Measurements from ENCODE around the gene DBH.
"Not testable (repeated sequence)": the region's sequence is repeated elsewhere in the genome, so short reads cannot be mapped to it uniquely, and the experiment has no call there.

Gene DBH

DNA sequence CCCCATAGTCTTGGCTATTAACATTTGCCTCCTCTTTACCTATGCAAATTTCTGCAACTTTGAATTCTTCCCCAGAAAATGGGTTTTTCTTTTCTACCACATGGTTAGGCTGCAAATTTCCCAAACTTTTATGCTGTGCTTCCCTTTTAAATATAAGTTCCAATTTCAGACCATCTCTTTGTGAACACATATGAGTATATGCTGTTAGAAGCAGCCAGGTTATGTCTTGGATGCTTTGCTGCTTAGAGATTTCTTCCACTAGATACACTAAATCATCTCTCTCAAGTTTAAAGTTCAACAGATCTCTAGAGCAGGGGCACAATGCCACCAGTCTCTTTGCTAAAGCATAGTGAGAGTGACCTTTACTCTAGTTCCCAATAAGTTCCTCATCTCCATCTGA is 10.2 kb upstream of the DBH start:
- not testable (repeated sequence) for DNase-seq

DNA sequence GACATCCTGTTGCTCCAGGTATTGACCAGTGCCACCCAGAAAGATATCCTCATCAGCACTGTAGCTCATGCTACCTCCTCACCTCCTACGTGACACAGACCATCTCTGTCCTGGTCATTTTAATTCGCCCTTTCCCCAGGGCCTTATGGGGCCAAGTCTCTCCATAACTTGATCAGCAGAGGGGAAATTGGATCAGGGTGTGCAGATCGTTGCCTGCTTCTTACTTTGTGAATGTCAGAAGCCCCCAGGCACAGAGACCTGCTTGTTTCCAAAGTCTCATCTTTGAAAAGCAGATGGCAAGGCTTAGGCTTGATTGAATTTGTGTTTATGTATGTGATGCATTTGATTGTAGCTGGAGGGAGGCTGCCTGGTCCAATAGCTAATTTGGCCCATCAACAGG is 8.8 kb upstream of the DBH start:
- no peak for DNase-seq

DNA sequence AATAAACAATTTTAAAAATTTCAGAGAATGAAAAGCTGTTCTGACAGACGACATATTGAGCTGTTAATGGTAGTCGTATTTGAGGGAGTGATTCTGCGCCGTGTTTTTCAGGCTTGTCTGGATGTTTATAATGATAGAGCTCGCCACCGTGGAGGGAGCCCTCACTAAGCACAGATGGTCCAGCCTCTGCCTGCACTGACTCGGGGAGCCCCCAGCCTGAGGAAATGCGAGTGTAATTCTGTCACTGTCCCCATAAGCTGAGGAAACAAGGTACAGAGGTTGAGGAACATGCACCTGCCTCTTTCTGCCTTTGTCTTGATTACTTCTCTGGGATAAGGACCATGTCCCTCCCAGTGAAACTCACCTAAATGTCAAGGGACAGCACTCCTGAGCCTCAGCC is 7.4 kb upstream of the DBH start:
- DNase-seq = no peak

DNA sequence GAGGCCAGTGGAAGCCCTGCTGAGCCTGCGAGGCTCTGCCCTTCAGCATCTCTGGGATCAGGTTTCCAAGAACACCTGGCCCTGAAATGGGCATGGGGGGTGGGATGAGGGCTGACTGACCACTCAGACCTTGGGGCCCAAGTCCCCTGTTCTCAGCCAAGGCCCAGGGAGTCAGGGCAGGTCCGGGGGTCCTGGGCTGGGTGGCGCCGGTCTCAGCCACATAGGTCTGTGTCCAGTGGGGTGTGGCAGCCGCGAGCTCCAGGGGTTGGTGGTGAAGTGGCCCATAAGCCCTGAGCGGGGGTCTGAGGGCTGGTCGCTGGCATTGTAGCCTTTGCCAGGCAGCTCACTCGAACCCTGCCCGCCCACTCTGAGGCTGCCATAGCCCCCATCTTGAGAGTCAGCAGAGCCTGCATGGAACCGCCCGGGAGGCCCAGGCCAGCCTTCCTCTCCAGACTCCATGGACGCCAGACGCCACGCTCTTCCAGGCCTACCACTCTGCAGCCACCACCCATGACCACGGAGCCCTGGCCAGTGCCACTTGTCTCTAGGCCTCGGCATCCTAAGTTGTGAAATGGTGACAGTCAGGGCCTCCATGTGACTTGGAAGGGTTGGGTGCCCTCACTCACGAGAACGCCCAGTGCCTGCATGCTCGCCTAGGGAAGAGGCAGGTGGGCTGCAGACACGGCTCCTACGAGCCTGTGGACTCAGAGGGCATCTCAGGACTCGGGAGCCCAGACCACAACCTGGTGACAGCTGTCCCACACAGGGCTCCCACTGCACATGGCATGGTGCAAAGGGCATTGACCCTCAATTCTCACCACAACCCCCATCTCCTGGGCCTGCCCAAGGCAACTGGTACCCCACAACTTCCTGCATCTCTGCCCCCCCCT is 6.7 kb upstream of the DBH start:
- DNase-seq = no peak

DNA sequence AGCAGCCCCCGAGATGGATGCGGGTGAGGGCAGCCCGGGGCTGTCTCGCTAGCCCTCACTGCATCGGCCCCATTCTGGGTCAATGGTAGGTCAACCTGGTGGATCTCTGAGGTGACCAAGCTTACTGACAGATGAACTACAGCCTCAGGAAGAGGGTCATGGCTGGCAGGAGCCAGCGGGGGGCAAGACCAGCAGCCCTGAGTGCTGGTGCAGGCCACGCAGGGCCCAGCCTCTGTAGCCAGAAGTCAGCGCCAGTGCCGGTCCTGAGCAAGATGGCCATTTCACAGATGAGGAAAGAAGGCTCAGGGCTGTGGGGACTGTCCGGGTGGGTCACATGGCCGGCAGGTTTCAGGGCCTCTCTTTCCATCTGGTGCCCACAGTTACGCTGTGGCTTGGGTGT is 5.1 kb upstream of the DBH start:
- DNase-seq = no peak

DNA sequence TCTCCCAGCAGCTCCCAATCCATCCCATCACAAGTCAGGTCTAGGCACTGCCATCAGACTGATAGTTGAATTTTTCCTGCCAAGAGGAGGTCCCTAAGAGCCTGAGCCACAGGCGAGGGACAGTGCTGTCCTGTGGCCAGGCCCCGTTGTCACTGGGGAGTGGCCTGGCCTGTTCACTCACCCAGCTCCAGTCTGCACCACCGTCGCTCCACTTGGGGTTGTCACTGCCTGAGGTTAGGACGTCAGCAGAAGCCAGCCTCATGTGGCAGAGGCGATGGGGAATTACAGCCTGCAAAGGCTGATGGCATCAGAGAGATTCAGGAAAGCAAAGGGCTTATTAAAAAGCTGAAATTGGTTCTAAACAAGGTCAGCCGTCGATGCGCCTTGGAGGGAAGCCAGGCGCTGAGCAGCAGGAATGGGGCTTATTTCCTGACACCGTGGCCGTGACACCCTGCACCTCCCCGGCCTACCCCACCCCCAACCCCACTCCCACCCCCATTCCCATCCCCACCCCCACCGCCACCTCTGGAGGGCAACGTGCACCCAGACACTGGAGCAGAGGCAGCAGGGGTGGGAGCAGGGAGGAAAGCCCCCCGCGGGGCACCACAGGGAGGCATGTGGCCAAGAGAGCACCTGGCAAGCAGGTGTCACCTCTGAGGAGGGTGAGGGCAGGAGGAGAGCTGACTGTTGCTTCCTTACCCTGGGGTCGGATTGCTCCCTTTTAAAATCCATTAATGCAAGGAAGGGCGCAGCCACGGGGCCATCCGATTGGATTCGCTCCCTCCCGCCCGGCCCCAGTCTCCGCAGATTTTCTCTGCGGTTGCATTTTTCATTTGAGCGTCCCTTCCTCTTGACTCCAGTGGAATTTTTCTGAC is 3.1 kb upstream of the DBH start:
- no peak for DNase-seq

DNA sequence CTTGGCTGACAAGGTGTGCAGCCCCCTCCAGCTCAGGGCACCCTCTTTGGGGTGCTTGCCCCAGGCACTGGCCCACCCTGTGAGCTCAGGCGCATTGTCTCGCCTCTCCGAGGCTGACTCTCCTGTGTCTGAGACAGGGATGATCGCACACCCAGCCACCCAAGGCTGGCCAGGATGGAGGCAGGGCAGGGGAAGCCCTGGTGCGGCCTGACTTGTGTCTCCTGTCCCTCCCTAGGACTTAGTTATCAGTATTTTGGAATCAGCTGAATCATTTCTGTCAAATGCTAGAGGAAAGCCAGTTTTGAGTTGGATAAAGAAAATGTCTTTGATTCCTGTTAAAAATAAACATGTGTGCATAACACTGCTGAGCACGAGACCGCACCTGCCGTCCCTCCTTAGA is 2.5 kb upstream of the DBH start:
- DNase-seq = no peak

DNA sequence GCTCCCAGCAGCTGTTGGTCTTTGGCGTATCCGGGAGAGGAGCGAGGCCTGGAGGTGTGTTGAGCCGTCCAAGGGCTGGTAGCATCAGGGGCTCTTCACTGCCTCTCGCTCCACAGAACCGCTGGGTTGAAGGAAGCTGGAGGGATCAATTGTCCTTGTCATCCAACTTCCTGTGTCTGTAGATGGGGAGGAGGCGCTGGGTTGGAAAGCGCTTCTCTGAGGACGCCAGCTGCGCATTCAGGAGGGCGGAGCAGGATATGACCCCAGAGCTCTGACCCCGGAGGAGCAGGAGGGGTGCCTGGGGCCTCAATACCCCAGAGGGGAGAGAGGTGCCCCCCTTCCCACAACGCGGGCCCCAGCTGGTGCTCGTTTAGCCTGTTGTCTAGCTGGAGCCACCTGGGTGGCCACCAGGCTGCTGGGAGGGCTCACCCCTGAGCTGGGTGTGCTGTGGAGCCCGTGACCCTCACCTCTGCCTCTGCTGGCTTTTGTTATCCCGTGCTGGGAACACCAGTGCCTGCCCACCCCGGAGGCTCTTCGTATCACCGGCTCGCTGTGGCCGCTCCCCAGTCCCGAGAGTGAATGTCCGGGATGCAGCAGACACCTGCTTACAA is 2.0 kb upstream of the DBH start:
- DNase-seq = no peak

DNA sequence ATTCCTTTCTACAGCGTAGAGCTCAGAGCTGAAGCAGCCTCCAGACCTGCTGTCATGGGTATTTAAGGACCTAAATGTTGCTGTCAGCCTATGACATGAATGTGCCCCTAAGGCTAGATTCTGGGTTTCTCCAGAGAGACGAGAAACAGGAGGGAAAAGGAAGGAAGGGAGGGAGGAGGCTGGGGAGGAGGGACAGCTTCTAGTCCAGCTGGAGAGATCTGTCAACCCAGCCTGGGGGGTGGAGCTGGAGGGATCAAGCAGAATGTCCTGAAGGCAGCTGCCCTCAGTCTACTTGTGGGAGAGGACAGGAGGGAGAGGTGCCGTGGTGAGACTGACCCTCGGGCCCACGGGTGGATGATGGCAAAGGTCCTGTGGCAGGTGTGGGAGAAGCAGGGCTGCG is 1.1 kb upstream of the DBH start:
- no peak for DNase-seq

DNA sequence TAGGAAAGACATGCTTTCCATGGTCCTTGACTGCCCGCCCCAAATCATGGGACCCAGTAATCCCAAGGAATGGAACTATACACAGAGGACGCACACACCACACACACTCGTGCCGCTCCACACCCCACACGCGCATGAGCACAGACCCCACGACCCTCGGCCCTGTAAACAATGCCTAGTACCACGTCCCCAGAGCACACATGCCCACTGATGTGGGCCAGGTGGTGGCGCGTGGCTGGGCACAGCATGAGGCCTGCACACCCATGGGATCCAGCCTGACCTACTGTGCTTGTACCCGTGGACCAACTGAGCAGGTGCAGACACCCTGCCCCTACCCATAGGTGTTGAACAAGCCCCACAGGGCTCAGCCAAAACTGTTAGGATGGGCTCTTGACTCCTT is 739 bp downstream of the DBH start:
- no peak for DNase-seq

DNA sequence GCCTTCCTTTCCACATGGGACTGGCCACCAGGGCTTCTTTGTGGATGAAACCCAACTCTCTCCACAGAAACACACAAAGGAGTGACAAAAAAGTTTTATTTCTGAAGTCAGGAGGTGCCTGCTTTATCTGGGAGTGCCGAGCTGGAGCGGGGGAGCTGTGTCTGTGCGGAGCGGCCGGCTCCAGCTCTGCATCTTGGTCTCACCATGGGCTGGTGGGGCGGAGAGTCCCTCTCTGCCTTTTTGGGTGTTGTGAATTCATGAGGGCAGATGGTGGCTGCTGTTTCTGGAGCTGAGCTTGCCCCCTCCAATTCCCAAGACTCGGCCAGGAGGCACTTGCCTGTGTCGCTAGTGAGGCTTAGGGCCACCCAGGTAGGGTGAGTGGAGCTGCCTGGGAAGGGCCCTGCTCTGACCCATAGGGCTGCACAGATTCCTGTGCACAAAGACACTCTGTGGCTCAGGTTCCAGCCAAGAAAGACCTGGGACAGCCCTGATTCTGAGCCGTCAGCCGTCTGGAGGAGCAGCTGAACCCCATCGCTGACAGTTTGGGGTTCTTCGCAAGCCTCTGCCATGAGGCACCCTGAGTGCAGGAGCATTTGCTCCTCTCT is 1.4 kb downstream of the DBH start:
- DNase-seq = no peak

DNA sequence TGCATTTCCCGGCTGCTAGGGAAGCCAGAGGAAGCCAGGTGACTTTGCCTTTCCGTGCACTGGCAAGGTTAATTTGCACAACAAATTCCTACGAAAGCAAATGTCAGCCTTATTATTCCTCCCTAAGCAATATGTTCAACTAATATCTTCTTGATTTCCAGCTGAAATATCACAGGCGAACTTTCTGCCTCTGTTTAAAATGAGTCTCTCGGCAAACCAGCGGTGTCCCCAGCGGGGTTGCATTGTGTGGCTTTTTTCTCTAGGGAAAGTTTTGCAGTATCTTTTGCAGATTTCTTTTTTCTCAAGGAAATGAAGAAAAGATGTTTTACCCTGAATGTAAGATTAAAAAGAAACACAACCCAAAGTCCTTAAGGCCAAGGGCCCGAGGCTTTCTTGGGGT is 1.9 kb downstream of the DBH start:
- DNase-seq = no peak

DNA sequence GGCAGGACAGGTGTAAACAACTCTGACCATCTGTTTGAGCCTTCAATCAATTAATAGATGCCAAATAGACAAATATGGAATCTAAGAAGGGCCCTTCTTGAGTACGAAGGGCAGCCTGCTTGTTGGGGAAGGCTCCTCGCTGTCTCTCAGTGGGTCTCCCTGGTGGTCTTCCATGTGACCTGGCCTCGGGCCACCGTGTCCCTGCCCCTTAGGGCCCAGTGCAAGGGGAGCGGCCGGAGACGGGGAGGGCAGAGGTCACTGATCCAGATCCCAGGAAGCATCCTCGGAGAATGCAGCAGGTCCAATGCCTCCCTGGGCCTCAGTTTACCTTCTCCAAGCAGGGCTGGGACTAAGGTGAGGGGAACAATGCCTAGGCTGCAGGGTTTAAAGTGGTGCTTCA is 2.5 kb downstream of the DBH start:
- no peak for DNase-seq

DNA sequence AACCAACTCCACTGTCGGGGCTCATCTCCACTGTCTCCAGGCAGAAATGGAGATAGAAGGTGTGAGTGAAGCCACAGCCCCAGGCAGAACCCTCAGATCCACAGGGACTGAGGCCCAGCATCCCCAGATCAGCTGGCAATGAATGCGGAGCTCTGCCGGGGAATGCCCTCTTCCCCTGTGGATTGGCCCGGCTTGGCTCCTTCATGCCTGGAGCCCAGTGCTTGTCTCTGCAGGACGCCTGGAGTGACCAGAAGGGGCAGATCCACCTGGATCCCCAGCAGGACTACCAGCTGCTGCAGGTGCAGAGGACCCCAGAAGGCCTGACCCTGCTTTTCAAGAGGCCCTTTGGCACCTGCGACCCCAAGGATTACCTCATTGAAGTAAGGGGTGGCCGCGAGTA is 3.5 kb downstream of the DBH start:
- no peak for DNase-seq

DNA sequence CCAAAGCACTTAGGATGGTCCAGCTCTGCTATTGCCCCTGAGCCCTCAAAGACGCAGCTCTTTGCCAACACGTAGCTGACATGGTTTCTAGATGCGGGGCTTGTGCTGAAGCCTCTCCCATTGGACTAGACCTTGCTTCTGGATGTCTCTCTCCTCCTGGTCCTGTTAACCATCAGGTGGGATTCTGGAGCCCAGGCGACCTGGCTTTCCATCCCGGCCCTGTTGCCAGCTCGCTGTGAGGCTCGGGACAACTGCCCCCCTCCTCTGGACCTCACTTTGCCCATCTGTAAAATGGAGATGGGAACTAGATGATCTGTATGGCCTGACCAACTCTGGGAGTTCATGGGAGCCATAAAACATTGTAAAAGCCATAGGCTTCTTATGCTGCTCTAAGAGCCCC is 4.0 kb downstream of the DBH start:
- DNase-seq = no peak

DNA sequence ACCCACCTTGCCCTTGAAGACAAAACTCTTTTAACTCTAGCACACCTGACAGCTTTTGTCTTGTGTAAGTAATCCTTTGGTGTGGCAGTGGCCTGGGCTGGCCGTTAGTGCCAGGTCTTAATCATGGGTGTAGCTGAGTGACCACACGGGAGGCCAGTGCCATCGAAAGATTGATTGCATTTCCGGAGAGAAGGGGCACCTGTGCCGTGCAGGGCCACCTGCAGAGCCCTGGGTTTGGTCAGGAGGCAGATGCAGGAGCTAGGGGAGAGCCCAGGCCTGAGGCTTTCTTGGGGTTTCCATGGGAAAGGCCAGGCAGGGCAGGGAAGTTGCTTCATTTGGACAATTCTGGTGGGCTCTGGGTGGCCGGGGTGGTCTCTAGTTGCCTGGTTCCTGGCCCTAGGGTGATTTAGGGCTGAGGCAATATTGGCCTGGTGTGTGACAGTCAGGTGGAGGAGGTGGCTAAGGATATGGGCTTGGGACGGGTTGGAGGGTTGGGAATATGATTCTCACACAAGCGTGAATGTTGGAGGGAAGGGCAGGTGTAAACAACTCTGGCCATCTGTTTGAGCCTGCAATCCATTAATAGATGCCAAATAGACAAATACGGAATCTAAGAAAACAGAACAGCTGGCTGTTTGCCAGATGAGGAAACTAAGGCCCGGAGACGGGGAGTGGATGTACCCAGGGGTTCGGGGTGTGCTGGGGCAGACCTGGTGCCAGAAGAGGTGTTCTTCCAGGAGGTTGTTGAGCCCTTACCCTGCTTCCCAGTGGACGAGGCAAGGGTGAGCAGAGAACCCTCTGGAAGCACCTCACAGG is 4.6 kb downstream of the DBH start:
- no peak for DNase-seq

DNA sequence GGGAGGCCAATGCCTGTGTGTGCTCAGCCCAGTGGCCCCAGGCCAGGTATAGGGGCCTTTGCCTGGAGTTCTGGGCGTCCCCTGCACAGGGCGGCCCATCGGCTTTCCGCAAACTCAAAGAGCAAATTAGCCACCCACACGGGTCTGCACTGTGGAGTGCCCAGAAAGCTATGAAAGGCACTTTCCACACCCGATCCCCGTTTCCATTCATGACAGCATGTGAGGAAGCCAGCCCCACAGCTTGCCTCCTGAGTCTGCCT is 5.2 kb downstream of the DBH start:
- DNase-seq = no peak

DNA sequence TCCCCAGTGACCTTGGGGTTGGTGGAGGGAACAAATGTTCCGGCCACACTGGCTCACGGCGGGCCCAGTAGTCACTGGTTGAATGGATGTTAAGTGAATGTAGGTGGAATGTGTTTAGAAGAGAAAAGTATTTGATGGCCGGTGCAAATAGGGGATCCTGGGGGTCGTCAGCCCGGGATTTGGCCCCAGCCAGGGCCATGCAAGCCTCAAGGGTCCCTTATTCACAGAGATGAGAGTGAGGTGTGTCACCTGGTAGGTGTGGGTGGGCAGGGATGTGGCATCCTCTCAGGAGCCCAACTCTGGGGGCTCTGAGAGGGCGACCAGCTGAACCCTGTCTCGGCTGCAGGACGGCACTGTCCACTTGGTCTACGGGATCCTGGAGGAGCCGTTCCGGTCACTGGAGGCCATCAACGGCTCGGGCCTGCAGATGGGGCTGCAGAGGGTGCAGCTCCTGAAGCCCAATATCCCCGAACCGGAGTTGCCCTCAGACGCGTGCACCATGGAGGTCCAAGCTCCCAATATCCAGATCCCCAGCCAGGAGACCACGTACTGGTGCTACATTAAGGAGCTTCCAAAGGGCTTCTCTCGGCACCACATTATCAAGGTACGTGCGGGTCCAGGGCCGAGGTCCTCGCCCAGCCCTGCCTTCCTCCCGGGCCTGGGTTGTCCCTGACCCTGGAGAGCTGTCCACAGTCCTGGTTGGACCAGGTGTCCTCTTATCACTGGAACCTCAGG is 5.9 kb downstream of the DBH start:
- no peak for DNase-seq

DNA sequence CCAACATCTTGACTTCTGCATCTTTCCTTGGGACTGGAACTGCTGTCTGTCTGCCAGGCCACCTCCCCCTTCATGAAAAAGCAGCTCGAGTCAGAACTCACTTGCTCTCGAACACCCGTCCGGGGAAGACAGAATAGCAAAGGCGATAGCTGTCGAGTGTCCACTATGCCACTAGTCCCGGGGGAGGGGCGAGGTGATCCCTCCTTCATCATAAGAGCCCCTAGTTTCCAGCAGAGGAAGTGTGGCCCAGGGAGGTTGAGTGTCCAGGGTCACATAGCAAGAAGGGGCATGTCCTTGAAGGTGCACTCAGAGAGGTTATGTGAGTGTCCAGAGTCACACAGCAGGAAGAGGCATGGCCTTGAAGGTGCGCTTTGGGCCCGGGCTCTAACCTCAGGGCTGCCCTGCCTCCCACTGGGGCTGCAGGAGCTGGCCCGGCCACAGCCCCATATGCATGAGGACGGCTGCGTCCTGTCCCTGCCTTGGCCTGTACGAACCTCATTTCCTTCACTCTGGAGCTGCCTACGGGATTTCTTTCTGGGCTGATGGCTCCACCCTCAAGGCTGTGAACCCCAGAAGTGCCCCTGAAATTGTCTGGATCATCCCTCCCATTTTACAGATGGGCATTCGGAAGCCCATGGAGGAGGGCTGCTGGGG is 6.7 kb downstream of the DBH start:
- DNase-seq = no peak

DNA sequence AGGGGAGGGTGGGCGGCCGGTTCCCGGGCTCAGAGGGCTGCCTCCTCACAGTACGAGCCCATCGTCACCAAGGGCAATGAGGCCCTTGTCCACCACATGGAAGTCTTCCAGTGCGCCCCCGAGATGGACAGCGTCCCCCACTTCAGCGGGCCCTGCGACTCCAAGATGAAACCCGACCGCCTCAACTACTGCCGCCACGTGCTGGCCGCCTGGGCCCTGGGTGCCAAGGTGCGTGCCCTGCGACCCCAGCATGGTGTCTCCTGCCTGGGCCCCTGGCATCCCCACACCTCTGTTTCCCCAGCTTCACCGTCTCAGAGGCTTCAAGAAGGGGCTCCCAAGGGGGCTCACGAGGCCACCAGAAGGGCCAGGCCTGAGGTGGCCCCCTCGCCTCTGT is 7.2 kb downstream of the DBH start:
- DNase-seq = no peak

All from fibroblast of skin of abdomen (primary cell).